ENCODE data around the gene ETF1.
"Not testable (repeated sequence)": the region's sequence is repeated elsewhere in the genome, so short reads cannot be mapped to it uniquely, and the experiment has no call there.

ETF1 gene

DNA sequence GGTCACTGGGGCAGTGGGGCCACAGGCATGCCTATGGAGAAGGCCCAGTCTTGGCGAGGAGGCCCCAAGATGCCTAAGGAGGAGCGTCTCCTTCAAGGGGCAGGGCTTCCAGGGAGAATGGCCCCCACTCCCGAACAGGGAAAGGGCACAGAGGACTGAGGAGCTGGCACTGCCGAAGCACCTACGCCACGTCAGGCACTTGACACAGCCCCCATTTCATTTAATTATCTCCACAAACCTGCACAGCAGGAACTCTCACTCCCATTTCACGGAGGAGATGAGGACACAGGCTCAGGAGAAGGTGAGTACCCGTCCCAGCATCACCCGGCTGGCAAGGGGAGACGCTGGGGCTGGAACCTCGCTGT is 51.8 kb downstream of the ETF1 start:
- DNase-seq (ENCODE audit: low spot score) = no peak
- no peak for FAIRE-seq

GRCh38 chr5:138490648-138491283 is 52.3 kb downstream of the ETF1 start:
- DNase-seq (ENCODE audit: low spot score) = no peak
- no peak for FAIRE-seq

- FAIRE-seq (no peak), DNase-seq (ENCODE audit: low spot score) (no peak)
Measured at GRCh38 chr5:138489683-138490061, 53.4 kb downstream of the ETF1 start.

DNA sequence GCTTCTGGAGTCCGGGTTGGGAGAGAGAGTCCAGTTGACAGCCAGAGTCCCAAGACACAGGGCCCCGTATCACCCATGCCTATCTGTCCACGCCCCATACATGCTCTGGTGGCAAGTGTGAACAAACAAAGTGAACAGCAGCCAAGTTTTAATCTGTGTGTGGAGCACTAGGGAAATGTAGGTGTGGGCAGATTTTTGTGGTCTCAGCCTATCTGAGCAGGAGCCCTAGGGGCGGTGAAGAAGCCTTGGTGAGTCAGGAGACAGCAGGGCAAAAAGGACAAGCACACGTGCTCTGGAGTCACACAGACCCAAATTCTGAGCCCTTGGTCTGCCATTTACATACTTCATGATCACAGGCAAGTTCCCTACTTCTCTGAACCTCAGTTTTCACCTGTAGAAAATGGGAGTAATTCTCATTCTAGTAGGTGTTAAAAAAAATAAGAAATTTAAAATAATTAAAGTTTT is 54.5 kb downstream of the ETF1 start:
- DNase-seq (ENCODE audit: low spot score) (peak; percentile 44), FAIRE-seq (peak; percentile 11)

DNA sequence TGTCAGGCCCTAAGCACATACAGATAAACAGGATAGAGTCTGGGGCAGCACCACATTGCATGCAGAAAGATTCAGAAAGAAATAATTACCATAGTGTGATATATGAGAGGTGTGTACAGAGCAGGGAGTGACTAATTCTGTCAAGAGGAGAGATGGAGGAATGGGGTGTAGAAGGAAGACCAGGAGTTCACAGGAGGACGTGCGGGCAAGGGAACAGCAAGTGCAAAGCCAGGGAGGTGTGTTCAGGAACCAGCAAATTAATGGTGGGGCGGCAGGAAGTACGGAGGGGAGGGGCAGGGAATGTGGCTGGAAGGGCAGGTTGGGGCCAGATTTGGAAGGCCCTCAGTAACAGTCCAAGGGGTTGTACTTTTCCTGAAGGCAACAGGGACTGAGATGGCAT is 60.4 kb downstream of the ETF1 start:
- FAIRE-seq (no peak), DNase-seq (ENCODE audit: low spot score) (no peak)

DNA sequence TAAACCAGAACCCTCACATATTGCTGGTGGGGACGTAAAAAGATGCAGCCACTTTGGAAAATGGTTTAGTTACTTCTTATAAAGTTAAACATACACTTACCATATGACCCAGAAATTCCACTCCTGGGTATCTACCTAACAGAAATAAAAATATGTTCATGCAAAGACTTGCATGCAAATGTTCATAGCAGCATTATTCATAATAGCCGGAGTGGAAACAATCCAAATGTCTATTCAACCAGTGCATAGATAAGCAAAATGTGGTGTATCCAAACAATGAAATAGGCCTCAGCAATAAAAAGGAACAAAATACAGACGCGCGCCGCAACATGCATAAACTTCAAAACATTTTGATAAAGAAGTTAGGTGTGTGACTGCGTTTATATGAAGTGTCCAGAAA is 66.1 kb downstream of the ETF1 start:
- DNase-seq (ENCODE audit: low spot score) (no peak), FAIRE-seq (no peak)

- not testable (repeated sequence) for FAIRE-seq; DNase-seq (ENCODE audit: low spot score)
Measured at GRCh38 chr5:138473151-138473550, 69.9 kb downstream of the ETF1 start.

GRCh38 chr5:138472353-138472752 is 70.7 kb downstream of the ETF1 start:
- FAIRE-seq (no peak), DNase-seq (ENCODE audit: low spot score) (no peak)

- DNase-seq (ENCODE audit: low spot score) (no peak), FAIRE-seq (no peak)
Measured at GRCh38 chr5:138471052-138471361, 72.0 kb downstream of the ETF1 start.

- FAIRE-seq (no peak), DNase-seq (ENCODE audit: low spot score) (no peak)
Measured at GRCh38 chr5:138470322-138471051, 72.5 kb downstream of the ETF1 start.

DNA sequence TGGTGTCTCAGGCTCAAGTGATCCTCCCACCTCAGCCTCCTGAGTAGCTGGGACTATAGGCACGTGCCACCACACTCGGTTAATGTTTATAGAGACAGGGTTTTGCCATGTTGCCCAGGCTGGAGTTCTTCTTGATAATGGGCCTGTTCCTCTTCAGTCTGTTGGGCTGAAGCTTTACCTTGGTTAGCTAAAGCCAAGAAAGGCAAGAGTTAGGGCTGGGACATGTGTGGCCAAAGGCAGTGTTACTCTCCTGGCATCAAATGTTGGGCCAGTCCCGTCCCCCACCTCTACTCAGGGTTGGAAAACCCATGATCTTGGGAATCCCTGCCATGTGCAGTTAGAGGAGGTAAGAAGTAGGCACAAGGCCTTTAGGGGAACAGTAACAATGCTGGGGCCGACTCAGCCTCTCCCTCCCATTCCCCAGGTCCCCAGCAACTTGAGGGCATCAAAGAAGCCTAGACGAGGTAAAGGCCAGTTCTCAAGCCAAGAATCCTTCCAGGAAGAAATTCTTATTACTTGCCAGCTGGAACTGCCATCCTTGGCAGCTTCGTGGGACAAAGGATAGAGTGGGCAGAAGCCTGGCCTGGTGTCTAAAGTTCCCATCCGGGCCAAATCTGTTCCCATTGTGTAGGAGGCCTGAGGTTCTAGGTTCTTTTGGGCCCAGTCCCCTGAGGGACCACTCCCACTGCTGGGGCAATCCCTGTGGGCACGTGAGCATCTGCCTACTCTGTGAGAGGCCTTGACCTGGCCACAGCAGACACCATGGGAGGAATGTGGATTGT is 73.3 kb downstream of the ETF1 start:
- DNase-seq (ENCODE audit: low spot score) (no peak), FAIRE-seq (no peak)

- FAIRE-seq (no peak), DNase-seq (ENCODE audit: low spot score) (no peak)
Measured at GRCh38 chr5:138468966-138469539, 74.0 kb downstream of the ETF1 start.

GRCh38 chr5:138468133-138468965 is 74.7 kb downstream of the ETF1 start:
- no peak for DNase-seq (ENCODE audit: low spot score)
- no peak for FAIRE-seq

DNA sequence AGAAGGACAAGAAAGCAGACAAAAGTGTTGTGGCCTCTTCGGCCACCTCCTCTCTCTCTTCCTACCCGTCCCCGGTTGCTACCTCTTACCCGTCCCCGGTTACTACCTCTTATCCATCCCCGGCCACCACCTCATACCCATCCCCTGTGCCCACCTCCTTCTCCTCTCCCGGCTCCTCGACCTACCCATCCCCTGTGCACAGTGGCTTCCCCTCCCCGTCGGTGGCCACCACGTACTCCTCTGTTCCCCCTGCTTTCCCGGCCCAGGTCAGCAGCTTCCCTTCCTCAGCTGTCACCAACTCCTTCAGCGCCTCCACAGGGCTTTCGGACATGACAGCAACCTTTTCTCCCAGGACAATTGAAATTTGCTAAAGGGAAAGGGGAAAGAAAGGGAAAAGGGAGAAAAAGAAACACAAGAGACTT is 75.3 kb downstream of the ETF1 start:
- no peak for FAIRE-seq
- no peak for DNase-seq (ENCODE audit: low spot score)

- DNase-seq (ENCODE audit: low spot score) = no peak
- no peak for FAIRE-seq
Measured at GRCh38 chr5:138466900-138467710, 75.9 kb downstream of the ETF1 start.

- FAIRE-seq (no peak), DNase-seq (ENCODE audit: low spot score) (no peak)
Measured at GRCh38 chr5:138466125-138466899, 76.7 kb downstream of the ETF1 start.

GRCh38 chr5:138465261-138466124 is 77.5 kb downstream of the ETF1 start, which contains the start of gene EGR1:
Gene EGR1 (plus strand): TSS chr5:138465479. CDS start chr5:138465762, 283 bp downstream.
- no peak for FAIRE-seq
- DNase-seq (ENCODE audit: low spot score) = peak; percentile 78

All from RCC 7860 (cell line).